HG03097 (cell line): Measurements from ENCODE around the gene GPR152.
"Not testable (repeated sequence)": the region's sequence is repeated elsewhere in the genome, so short reads cannot be mapped to it uniquely, and the experiment has no call there.

Source experiments
- ATAC-seq: cut with Tn5 transposase; IDR thresholded peaks from one replicate; pipeline ENCODE4 v1.9.1; 2021; ENCODE audit not compliant: unreplicated experiment, low FRiP score

The GPR152 gene

GRCh38 chr11:67415501-67416304 is 36.8 kb downstream of the GPR152 start, which contains the start of gene CARNS1:
CARNS1 (plus strand) TSS chr11:67415678; CDS start chr11:67416200, 522 bp downstream.
- no peak for ATAC-seq

- ATAC-seq = no peak
Measured at GRCh38 chr11:67413266-67413849, 39.2 kb downstream of the GPR152 start.

- ATAC-seq = no peak
Measured at GRCh38 chr11:67412495-67413179, 39.9 kb downstream of the GPR152 start.

- no peak for ATAC-seq
Measured at GRCh38 chr11:67411785-67412152, 40.8 kb downstream of the GPR152 start.

GRCh38 chr11:67410984-67411784 is 41.3 kb downstream of the GPR152 start:
- no peak for ATAC-seq

GRCh38 chr11:67410369-67410831 is 42.1 kb downstream of the GPR152 start:
- no peak for ATAC-seq

- no peak for ATAC-seq
Measured at GRCh38 chr11:67409781-67410368, 42.7 kb downstream of the GPR152 start.

GRCh38 chr11:67409261-67409666 is 43.3 kb downstream of the GPR152 start:
- no peak for ATAC-seq

- ATAC-seq = no peak
Measured at GRCh38 chr11:67408437-67409200, 43.9 kb downstream of the GPR152 start.

- ATAC-seq = no peak
Measured at GRCh38 chr11:67407688-67408163, 44.8 kb downstream of the GPR152 start.

GRCh38 chr11:67406969-67407687 is 45.4 kb downstream of the GPR152 start:
- ATAC-seq = no peak

- ATAC-seq = no peak
Measured at GRCh38 chr11:67406420-67406968, 46.0 kb downstream of the GPR152 start.

GRCh38 chr11:67405688-67406339 is 46.7 kb downstream of the GPR152 start:
- no peak for ATAC-seq

GRCh38 chr11:67405196-67405567 is 47.3 kb downstream of the GPR152 start:
- no peak for ATAC-seq

- no peak for ATAC-seq
Measured at GRCh38 chr11:67404515-67405195, 47.9 kb downstream of the GPR152 start.

GRCh38 chr11:67403085-67403484 is 49.4 kb downstream of the GPR152 start:
- ATAC-seq = not testable (repeated sequence)

- ATAC-seq = not testable (repeated sequence)
Measured at GRCh38 chr11:67402192-67402839, 50.2 kb downstream of the GPR152 start.
